Dermis microvascular lymphatic vessel endothelial cell (primary cell): ENCODE measurements around the gene OLFM4. TPM values are rescaled to one million over a fixed set of nuclear protein-coding genes. Genes with fewer than 3 reads are reported as not detected.

Experiments
- DNase-seq, 2 donors: peaks; one replicate each; pipeline versions ENCODE4 v3.0.0 to v3.0.0-alpha.2; 2010; ENCODE audit warnings: low read depth in 2 of 2
- total RNA-seq: library from RNA; depleted of rRNA; stranded (reverse); fragments of >200 nt; gene quantifications from 2 replicates; pipeline ENCODE4 v1.2.1, GENCODE V29; 2014

The OLFM4 gene
- total RNA-seq, 1 donor from 2014 or later, result under 0.01 TPM

DNA sequence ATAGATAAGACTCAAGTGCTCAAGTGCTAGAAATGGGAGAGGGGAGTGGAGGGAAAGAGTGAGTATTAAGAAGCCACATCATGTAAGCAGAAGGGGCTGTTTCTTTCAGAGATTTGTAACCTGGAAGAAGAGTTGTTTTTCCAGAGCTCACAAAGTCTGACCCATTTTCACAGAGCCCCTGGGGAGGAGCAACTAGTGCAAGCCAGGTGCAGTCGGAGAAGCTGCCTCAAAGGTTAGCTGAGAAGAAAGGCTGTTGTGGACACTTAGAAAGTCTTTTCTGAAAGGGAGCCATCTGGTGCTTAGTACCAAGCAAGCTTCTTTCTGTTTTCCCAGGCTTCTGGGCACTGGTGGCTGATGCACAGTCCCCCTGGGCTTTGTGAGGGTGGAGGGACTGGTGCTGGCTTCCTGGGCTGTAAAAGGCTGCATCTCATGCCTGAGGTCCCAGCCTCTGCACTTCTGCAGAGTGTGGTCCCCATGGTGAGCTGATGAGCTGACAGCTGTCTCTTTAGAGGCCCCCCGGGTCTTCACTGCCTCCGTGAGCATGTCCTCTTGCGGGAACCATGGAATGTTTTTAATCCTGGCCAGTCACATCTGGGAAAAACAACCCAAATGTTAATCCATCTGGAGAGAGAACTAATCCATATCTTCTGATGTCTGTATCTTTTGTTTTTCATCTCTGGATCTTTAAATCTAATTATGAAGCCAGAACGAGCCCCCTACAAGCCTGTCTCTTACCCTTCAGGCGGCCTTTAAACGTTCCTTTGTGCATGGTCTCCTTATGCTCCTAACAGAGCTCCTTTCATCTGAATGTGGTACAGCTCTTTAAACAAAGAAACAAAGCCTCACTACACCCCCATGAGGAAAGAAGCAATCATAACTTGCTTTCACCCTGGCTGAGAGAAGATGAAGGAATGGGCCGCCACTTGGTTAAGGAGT is 40.2 kb downstream of the OLFM4 start:
- no peak for DNase-seq

DNA sequence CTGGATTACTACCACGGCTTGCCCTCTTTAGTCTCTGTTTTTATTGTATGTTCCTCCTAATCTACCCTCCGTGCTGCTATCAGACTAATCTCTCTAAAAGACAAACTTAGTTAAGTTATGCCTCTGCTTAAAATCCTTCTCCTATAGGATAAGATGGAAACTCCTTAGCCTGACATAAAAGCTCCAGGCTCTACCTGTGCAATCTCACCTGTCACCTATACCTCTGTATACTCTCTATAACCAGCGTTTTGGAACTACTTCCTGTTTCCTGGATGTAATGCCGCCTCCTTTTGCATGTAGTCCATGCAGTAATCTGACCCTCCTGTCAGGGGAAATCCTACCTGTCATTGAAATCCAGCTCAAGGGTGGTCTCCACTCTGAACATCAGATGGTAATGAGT is 41.2 kb downstream of the OLFM4 start:
- no peak for DNase-seq

DNA sequence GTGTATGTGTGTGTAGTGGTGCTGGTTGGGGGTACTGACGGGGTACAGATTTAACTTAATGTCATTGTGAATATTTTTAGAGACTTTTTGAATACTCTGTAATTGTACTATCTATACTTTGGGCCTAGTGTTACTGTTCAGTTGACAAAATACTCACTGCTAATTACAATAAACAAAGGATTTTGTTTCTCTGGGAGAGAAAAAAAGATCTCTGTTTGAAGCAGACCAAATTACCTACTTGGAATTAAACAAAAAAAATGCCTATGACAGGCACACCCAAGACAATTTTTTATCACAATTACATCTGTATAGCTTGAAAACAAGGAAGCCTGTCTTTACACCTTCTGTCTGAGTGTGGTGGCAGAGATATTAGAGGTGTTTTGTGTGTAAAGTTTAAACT is 45.1 kb downstream of the OLFM4 start:
- DNase-seq, result no peak

- DNase-seq, result no peak
Observed at GRCh38 chr13:53074114-53074513, 45.5 kb downstream of the OLFM4 start.

- no peak for DNase-seq
Observed at GRCh38 chr13:53075356-53076041, 46.9 kb downstream of the OLFM4 start.

DNA sequence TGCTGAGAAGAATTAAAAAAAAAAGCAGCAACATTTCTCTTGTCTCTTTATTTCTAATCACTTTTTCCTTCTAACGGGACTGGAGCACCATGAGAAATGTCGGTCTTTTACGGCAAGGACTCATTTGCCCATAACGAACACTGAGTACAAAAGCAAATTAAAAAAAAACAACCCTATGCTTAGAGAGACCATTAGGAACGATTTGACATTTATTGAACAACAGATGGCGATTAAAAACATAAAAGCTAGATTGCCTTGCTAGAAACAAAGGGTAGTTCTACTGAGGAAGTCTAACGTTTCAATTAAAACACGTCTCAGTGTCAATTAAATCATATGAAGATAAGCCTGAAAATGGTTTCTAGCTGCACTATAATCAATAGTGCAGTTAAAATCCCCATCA is 51.1 kb downstream of the OLFM4 start:
- DNase-seq, result no peak

DNA sequence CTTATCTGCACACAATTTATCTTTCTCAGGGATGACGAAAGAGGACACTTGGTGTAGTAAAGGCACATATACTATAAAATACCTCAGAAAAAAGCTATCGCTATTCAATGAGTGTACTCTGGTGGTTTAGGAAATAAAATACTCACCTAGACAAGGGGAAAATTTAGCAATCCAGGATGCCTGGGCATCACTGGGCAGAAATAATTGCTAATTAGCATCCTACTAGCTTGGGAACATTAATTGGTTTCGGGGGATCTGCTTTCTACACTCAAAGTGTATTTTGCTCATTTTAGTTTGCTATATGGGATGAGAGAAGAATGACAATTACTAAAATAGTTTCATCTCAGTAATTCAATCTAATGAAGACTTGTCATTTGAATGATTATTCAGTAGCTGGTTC is 60.3 kb downstream of the OLFM4 start:
- no peak for DNase-seq

- no peak for DNase-seq
Observed at GRCh38 chr13:53089951-53090350, 61.3 kb downstream of the OLFM4 start.

GRCh38 chr13:53090461-53090860 is 61.8 kb downstream of the OLFM4 start:
- DNase-seq, result no peak

DNA sequence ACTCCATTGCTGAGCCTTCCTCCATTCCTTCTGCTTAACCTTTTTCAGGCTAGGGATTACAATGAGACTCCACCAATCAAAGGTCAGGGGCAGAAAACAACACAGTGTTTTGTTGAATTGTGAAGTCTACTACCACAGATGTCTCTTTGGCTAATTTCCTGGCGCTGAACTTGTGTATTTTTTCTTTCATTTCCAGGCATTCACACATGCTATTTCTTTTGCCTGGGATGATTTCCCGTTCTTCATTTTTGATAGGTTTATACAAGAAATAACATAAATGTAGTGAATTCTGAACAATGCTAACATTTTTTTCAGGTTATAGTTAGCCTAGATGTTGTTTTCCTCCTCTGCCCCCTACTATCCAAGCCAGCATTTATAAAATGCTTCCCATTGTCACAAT is 64.3 kb downstream of the OLFM4 start:
- no peak for DNase-seq

- DNase-seq, result no peak
Observed at GRCh38 chr13:53098455-53098854, 69.8 kb downstream of the OLFM4 start.

DNA sequence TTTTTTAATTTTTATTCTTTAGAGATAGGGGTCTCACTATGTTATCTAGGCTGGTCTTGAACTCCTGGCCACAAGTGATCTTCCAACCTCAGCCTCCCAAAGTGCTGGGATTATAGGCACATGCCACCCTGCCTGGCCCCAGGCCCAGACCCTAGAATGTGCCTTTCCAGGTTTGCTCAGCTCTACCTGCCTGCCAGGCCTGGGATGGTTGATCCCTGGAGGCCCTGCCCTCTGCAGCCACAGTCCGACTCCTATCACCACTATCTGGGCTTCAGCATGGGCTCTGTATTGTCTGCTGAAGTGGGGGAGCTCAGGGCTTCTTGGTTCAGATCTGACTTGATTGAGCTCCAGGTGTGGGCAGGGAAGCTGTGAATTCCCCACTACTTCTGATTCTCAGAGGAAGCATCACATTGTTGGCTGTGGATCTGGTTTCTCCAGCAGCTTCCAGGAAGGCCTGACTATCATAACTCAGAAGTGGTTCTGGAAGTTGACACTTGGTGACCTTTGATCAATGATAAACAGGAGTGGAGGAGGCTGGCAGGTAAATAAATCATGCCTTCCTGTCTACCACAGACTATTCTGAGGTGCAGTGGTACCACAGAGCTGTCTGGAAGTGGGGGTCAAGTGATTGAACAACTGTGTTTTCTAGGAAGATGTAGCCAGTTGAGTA is 71.9 kb downstream of the OLFM4 start:
- no peak for DNase-seq

Other genes starting within 250 kb of the OLFM4 start
- gene PCDH8, start 180.2 kb upstream of the OLFM4 start, total RNA-seq, result not detected in 2 replicates